ENCODE data around the gene ZNF658.
"Not testable (repeated sequence)": the region's sequence is repeated elsewhere in the genome, so short reads cannot be mapped to it uniquely, and the experiment has no call there.

DNA sequence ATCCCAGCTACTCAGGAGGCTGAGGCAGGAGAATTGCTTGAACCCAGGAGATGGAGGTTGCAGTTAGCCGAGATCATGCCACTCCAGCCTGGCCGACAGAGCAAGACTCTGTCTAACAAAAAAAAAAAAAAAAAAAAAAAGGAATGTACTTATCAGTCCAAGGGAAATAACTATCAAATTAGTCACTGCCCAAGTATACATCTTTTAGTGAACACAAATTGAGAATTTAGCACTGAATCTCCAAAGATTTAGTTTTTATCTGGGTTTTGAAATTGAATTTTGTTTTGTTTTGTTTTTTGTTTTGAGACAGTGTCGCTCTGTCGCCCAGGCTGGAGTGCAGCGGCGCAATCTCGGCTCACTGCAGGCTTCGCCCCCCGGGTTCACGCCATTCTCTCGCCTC lies 52.1 kb downstream of the ZNF658 start:
- TF ChIP-seq, protein P1, sequence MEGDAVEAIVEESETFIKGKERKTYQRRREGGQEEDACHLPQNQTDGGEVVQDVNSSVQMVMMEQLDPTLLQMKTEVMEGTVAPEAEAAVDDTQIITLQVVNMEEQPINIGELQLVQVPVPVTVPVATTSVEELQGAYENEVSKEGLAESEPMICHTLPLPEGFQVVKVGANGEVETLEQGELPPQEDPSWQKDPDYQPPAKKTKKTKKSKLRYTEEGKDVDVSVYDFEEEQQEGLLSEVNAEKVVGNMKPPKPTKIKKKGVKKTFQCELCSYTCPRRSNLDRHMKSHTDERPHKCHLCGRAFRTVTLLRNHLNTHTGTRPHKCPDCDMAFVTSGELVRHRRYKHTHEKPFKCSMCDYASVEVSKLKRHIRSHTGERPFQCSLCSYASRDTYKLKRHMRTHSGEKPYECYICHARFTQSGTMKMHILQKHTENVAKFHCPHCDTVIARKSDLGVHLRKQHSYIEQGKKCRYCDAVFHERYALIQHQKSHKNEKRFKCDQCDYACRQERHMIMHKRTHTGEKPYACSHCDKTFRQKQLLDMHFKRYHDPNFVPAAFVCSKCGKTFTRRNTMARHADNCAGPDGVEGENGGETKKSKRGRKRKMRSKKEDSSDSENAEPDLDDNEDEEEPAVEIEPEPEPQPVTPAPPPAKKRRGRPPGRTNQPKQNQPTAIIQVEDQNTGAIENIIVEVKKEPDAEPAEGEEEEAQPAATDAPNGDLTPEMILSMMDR (IDR thresholded peaks at IDR 0.05 in 8 of 11, conservative IDR thresholded peaks at IDR 0.05 in 3 of 11), result not testable (repeated sequence)
- TF ChIP-seq POLR2AphosphoS5 (IDR thresholded peaks at IDR 0.05), result not testable (repeated sequence)

All from spleen (tissue), 7 donors.